Measurements from ENCODE around the gene TSPEAR.

GRCh38 chr21:44720170-44720569 lies 8.8 kb upstream of the TSPEAR start:
- no peak for TF ChIP-seq EZH2 (IDR thresholded peaks at IDR 0.05; ENCODE audit: borderline replicate concordance, insufficient read depth, low read depth, low read length, poor library complexity, severe bottlenecking)
- TF ChIP-seq, protein P1, sequence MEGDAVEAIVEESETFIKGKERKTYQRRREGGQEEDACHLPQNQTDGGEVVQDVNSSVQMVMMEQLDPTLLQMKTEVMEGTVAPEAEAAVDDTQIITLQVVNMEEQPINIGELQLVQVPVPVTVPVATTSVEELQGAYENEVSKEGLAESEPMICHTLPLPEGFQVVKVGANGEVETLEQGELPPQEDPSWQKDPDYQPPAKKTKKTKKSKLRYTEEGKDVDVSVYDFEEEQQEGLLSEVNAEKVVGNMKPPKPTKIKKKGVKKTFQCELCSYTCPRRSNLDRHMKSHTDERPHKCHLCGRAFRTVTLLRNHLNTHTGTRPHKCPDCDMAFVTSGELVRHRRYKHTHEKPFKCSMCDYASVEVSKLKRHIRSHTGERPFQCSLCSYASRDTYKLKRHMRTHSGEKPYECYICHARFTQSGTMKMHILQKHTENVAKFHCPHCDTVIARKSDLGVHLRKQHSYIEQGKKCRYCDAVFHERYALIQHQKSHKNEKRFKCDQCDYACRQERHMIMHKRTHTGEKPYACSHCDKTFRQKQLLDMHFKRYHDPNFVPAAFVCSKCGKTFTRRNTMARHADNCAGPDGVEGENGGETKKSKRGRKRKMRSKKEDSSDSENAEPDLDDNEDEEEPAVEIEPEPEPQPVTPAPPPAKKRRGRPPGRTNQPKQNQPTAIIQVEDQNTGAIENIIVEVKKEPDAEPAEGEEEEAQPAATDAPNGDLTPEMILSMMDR (IDR thresholded peaks at IDR 0.05) = no peak

Data from B cell (primary cell).